Tibial nerve (tissue), 4 donors: ENCODE measurements around the gene ZNF143. TPM values are rescaled to one million over a fixed set of nuclear protein-coding genes. Genes with fewer than 3 reads are reported as not detected.

Experiments
- DNase-seq, 2 donors: peaks; one replicate each; pipeline ENCODE4 v3.0.0-alpha.2; 2019; ENCODE audit warnings: low spot score in 2 of 2
- H3K27ac ChIP-seq, 4 donors: fragments of 200-600 bp; sonication (generic) in 3 of 4; one replicate each; pipeline ENCODE4 v1.5.1; 2017 to 2019; ENCODE audit warnings: mild to moderate bottlenecking in 1 of 4
- H3K27me3 ChIP-seq, 2 donors: fragments of 200-600 bp; sonication (generic) in 1 of 2; one replicate each; pipeline versions ENCODE4 v1.5.1 to v1.6.0; 2017 to 2019
- H3K36me3 ChIP-seq, 3 donors: fragments of 200-600 bp; sonication (generic); one replicate each; pipeline ENCODE4 v1.5.1; 2018 to 2019
- H3K4me1 ChIP-seq, 4 donors: fragments of 200-600 bp; sonication (generic) in 3 of 4; one replicate each; pipeline ENCODE4 v1.5.1; 2017 to 2019
- H3K4me3 ChIP-seq, 4 donors: fragments of 200-600 bp; sonication (generic) in 3 of 4; one replicate each; pipeline ENCODE4 v1.5.1; 2017 to 2019; ENCODE audit warnings: mild to moderate bottlenecking in 1 of 4, moderate library complexity in 1 of 4
- H3K9me3 ChIP-seq, 4 donors: fragments of 200-600 bp; sonication (generic) in 3 of 4; one replicate each; pipeline ENCODE4 v1.5.1; 2017 to 2019
- EP300 ChIP-seq, 2 donors: sonication (generic); formaldehyde crosslinking; IDR thresholded peaks; one replicate each; pipeline ENCODE4 v1.6.1; 2017; ENCODE audit warnings: antibody characterized with exemption in 2 of 2, mild to moderate bottlenecking in 1 of 2
- POLR2A ChIP-seq, 2 donors: fragments of 450-650 bp; IDR thresholded peaks; one replicate each; pipeline ENCODE4 v1.6.1; 2017; ENCODE audit warnings: antibody characterized with exemption in 2 of 2, mild to moderate bottlenecking in 2 of 2, moderate library complexity in 2 of 2
- WGBS, 2 donors: methylation state at CpG; one replicate each; pipeline ENCODE4 v1.1.5; 2018; 5-methylcytosine and 5-hydroxymethylcytosine counted together
- total RNA-seq, 4 donors: library from RNA; depleted of rRNA; stranded (reverse); fragments of >200 nt; gene quantifications; one replicate each; pipeline ENCODE4 v1.1.0, GENCODE V29; 2016
- TF ChIP-seq, protein P1 (sequence below), 5 experiments: fragments of 200-600 bp in 3 of 5; fragments of 450-650 bp in 2 of 5; sonication (generic) in 3 of 5; IDR thresholded peaks; one replicate each; pipeline ENCODE4 v1.5.1; 2016 to 2019; ENCODE audit warnings: antibody characterized with exemption in 5 of 5, mild to moderate bottlenecking in 3 of 5, moderate library complexity in 2 of 5

ZNF143 gene
- total RNA-seq, 4 donors from 2014 or later: 14.0 to 40.9 (median 23.8) TPM

DNA sequence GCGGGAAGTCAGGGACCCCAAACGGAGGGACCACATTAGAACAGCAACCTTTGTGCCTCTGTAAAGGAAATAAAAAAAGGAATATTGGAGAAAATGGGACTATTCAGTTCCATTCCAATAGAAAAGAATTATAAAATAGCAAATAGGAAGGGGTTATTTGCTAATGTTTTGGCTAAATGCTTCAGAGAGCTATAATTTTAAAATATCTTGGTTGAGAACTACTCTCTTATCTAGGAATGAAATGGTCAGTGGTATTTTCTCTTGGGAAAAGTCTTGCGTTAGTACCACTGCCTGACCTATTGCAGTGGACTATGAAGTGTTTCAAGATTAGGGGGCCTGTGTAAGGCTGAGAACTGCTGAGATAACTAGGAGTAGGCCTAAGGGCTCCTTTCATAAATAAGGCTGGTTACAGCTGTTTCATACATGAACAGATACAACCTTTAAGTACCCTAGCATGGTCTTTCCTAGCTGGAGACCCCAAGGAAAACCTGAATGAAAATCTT, 105.8 kb downstream of the ZNF143 start:
- peak overlapping the region in 3 of 4 donors; percentile 37 to 95 (median 84) for H3K27ac ChIP-seq
- no peak for DNase-seq
- H3K27me3 ChIP-seq: no peaks in the 10 kb centered on the region
- H3K9me3 ChIP-seq: no peaks in the 10 kb centered on the region
- H3K36me3 ChIP-seq: no peaks in the 10 kb centered on the region
- TF ChIP-seq POLR2A (IDR thresholded peaks at IDR 0.05) (no peak), EP300 (IDR thresholded peaks at IDR 0.05) (no peak)
- TF ChIP-seq, protein P1, sequence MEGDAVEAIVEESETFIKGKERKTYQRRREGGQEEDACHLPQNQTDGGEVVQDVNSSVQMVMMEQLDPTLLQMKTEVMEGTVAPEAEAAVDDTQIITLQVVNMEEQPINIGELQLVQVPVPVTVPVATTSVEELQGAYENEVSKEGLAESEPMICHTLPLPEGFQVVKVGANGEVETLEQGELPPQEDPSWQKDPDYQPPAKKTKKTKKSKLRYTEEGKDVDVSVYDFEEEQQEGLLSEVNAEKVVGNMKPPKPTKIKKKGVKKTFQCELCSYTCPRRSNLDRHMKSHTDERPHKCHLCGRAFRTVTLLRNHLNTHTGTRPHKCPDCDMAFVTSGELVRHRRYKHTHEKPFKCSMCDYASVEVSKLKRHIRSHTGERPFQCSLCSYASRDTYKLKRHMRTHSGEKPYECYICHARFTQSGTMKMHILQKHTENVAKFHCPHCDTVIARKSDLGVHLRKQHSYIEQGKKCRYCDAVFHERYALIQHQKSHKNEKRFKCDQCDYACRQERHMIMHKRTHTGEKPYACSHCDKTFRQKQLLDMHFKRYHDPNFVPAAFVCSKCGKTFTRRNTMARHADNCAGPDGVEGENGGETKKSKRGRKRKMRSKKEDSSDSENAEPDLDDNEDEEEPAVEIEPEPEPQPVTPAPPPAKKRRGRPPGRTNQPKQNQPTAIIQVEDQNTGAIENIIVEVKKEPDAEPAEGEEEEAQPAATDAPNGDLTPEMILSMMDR (IDR thresholded peaks at IDR 0.05): no peak
- WGBS, 2 donors: 87% methylated on average over 3 of the region's 3 CpGs
- peaks cover 0 to 36% (median 25%) of the 10 kb centered on the region in 4 donors for H3K4me1 ChIP-seq
- no peak overlapping the region for H3K4me3 ChIP-seq

DNA sequence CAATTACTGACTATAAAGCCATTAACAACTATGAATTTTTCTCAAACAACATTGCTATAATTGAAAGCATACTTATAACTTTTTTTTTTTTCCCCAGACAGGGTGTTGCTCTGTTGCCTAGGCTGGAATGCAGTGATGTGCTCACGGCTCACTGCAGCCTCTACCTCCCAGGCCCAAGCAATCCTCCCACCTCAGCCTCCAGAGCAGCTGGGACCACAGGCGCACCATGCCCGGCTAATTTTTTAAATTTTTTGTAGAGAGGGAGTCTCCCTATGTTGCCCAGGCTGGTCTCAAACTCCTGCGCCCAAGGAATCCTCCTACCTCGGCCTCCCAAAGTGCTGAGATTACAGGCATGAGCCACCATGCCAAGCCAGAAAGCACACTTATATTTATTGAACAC, 106.6 kb downstream of the ZNF143 start:
- 97 to 98% methylated on average over 5 of the region's 5 CpGs for WGBS, 2 donors
- no peak overlapping the region for H3K4me3 ChIP-seq
- H3K27me3 ChIP-seq: no peaks in the 10 kb centered on the region
- peak overlapping the region in 2 of 4 donors; percentile 95 to 97 for H3K27ac ChIP-seq
- H3K4me1 ChIP-seq: peaks cover 0 to 40% (median 28%) of the 10 kb centered on the region in 4 donors
- no peaks in the 10 kb centered on the region for H3K9me3 ChIP-seq
- DNase-seq: no peak
- TF ChIP-seq, protein P1 (IDR thresholded peaks at IDR 0.05): no peak
- TF ChIP-seq EP300 (IDR thresholded peaks at IDR 0.05) (no peak), POLR2A (IDR thresholded peaks at IDR 0.05) (no peak)
- no peaks in the 10 kb centered on the region for H3K36me3 ChIP-seq

DNA sequence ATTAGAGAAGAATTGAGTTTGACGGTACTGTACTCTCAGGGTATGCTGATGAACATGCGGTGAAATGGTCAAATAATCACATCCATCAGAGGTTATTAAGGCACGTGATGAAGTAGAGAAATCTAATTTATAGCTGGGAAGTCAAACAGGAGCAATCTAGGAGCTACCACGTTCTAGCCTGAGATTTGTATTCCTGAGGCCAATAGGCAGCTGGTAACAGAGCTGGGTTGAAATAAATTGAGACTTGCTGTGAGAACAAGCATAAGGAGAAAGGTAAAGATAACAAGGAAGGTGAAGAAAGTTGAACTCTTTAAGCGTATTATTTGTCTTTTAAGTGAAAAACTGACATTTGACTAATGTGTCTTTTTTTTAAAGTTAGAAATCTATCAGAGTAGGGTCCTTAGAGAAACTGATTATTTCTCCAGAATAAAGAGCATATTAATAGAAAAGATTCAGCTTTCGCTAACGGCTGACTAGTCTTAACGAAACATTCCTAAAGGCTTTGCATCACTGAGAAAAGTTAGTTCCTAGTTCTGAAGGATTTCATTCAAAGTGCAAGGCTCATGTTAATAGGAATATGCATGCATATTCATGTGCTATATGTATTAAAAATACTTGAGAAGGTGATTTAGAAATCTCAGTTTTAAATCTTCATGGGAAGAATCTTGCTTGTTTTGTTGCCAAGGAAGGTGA, 107.5 kb downstream of the ZNF143 start:
- Histone ChIP-seq H3K27ac (peak overlapping the region; percentile 58 to 97 (median 90)), H3K9me3 (no peaks in the 10 kb centered on the region), H3K27me3 (no peaks in the 10 kb centered on the region), H3K36me3 (no peaks in the 10 kb centered on the region), H3K4me3 (no peak overlapping the region), H3K4me1 (peaks cover 0 to 43% (median 29%) of the 10 kb centered on the region in 4 donors)
- no peak for TF ChIP-seq EP300 (IDR thresholded peaks at IDR 0.05)
- TF ChIP-seq, protein P1 (IDR thresholded peaks at IDR 0.05): no peak
- no peak for TF ChIP-seq POLR2A (IDR thresholded peaks at IDR 0.05)
- DNase-seq: no peak
- WGBS, 2 donors: 55 to 61% methylated on average over 8 of the region's 8 CpGs

DNA sequence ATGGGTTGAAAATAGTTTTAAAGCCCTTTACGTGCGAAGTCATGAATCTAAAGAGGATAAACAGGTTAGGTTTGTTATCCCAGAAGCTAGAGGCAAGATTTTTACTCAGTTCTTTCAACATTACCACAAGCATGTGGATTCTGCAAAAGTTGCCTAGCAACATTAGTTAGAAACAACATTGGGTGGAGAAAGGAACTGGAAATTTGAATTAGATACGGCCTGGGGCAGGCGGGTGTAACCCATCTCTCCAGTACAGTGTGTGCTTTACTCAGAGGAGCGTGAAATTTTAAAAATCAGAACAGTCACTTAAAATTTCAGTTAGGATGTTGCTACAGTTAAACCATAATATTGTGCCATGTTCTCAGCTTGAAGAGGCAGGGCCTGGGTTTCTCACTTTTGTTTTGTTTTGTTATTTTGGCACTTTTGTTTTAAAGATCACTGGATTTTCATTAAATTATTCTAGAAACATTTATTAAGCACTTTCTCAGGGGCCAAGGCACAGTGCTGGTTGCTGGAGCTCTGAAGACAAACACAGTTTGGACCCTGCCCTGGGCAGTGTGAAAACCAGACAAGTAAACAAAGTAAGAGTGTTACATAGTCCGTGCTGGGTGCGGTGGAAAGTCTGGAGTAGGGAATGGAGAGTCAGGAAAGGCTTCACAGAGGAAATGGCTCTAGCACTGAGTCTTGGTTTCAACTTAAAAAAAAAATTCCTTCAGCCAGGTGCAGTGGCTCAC, 108.2 kb downstream of the ZNF143 start:
- Histone ChIP-seq H3K9me3 (no peaks in the 10 kb centered on the region), H3K36me3 (no peaks in the 10 kb centered on the region), H3K27me3 (no peaks in the 10 kb centered on the region), H3K27ac (peak overlapping the region; percentile 58 to 97 (median 90)), H3K4me1 (peaks cover 0 to 43% (median 29%) of the 10 kb centered on the region in 4 donors), H3K4me3 (peak overlapping the region in 1 of 4 donors; percentile 36)
- peak; percentile 26 to 61 for DNase-seq
- WGBS, 2 donors: 23 to 26% methylated on average over 7 of the region's 7 CpGs
- TF ChIP-seq POLR2A (IDR thresholded peaks at IDR 0.05) (no peak), EP300 (IDR thresholded peaks at IDR 0.05) (peak; percentile 82 to 88)

DNA sequence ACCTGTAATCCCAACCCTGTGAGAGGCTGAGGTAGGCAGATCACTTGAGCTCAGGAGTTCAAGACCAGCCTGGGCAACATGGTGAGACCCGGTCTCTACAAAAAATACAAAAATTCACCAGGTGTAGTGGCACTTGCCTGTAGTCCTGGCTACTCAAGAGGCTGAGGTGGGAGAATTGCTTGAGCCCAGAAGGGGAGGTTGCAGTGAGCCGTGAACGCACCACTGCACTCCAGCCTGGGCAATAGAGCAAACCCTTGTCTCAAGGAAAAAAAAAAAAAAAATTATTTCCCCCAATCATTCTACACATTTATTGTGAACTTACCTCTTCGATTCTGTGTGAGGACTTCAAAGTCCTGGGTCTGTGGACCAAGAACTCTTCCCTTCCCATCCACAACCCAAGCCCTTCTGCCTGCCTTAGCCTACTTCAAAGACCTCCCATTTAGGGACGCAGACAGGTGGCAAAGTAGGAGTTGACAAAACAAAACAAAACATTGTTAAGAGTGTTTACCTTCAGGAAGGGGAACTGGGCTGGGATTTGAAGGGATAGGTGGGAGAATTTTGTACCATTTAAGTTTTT, 108.9 kb downstream of the ZNF143 start:
- DNase-seq: no peak
- no peaks in the 10 kb centered on the region for H3K9me3 ChIP-seq
- TF ChIP-seq, protein P1 (IDR thresholded peaks at IDR 0.05): no peak
- no peak for TF ChIP-seq POLR2A (IDR thresholded peaks at IDR 0.05)
- H3K4me3 ChIP-seq: peak overlapping the region in 2 of 4 donors; percentile 8 to 36
- H3K4me1 ChIP-seq: peaks cover 0 to 45% (median 29%) of the 10 kb centered on the region in 4 donors
- peak overlapping the region; percentile 58 to 97 (median 90) for H3K27ac ChIP-seq
- H3K36me3 ChIP-seq: no peaks in the 10 kb centered on the region
- 92 to 96% methylated on average over 5 of the region's 5 CpGs for WGBS, 2 donors
- no peaks in the 10 kb centered on the region for H3K27me3 ChIP-seq
